Endothelial cell of umbilical vein (primary cell): ENCODE data around the gene KLC4. TPM values are rescaled to one million over a fixed set of nuclear protein-coding genes. Genes with fewer than 3 reads are reported as not detected.

Experiments
- BruUV-seq: library from RNA; stranded (reverse); fragments of 400-500 nt; replicated peaks from 2 replicates; lab custom pipeline; 2021; lab: Mats Ljungman, UMichigan
- CTCF ChIA-PET: fragments of 300-600, 350-600 bp; sonication (Branson Sonifier 250); formaldehyde crosslinking; loops from one replicate; lab custom pipeline; 2021; ENCODE audit warnings: antibody characterized with exemption, inconsistent platforms; lab: Charles Lee
- POLR2A ChIA-PET: fragments of 300-600, 350-600 bp; sonication (Branson Sonifier 250); formaldehyde crosslinking; loops from one replicate; lab custom pipeline; 2021; ENCODE audit warnings: antibody characterized with exemption, inconsistent platforms; lab: Charles Lee
- DNase-seq: peaks from one replicate; pipeline ENCODE4 v3.0.0-alpha.2; 2011; ENCODE audit warnings: low read depth, low spot score
- FAIRE-seq: peaks from 2 replicates; lab custom pipeline; 2011; peaks lifted over from hg19 to GRCh38; lab: Jason Lieb, UNC
- H2AFZ ChIP-seq: 2 replicates; pipeline ENCODE4 v1.6.0; 2012; ENCODE audit warnings: low read depth, low read length, control low read depth, inconsistent platforms
- H3K27ac ChIP-seq: 2 replicates; pipeline ENCODE4 v1.5.1; 2011; ENCODE audit warnings: low read depth, mild to moderate bottlenecking, control low read depth, low read length, moderate library complexity; ENCODE audit not compliant: insufficient read depth
- H3K27me3 ChIP-seq, 2 experiments: 2 replicates each; pipeline versions ENCODE4 v1.6.0 to v1.6.1; 2011; ENCODE audit warnings: low read length in 2 of 2, mixed read lengths in 1 of 2; ENCODE audit not compliant: control insufficient read depth in 2 of 2, insufficient read depth in 2 of 2
- H3K36me3 ChIP-seq, 2 experiments: 2 replicates in 1 of 2; 3 replicates in 1 of 2; pipeline ENCODE4 v1.5.1; 2011; ENCODE audit warnings: low read length in 2 of 2, mild to moderate bottlenecking in 1 of 2, moderate library complexity in 1 of 2; ENCODE audit not compliant: control insufficient read depth in 2 of 2, insufficient read depth in 2 of 2; ENCODE audit errors: extremely low read depth in 1 of 2
- H3K4me1 ChIP-seq: 3 replicates; pipeline ENCODE4 v1.5.1; 2011; ENCODE audit warnings: mild to moderate bottlenecking, low read length; ENCODE audit not compliant: control insufficient read depth, insufficient read depth; ENCODE audit errors: extremely low read depth
- H3K4me2 ChIP-seq: 2 replicates; pipeline ENCODE4 v1.6.1; 2011; ENCODE audit warnings: low read length, control low read depth, mixed read lengths; ENCODE audit not compliant: insufficient read depth
- H3K4me3 ChIP-seq, 3 experiments: fragments of 200-600 bp in 1 of 3; sonication (generic), shearing (Covaris generic) in 1 of 3; replicated peaks in 1 of 3; 2 replicates each; pipeline ENCODE4 v1.5.1; 2011 to 2016; ENCODE audit warnings: control low read depth in 3 of 3, low read length in 3 of 3, mild to moderate bottlenecking in 2 of 3, inconsistent platforms in 1 of 3, low read depth in 1 of 3, moderate library complexity in 1 of 3; ENCODE audit not compliant: insufficient read depth in 1 of 3
- H3K79me2 ChIP-seq: 2 replicates; pipeline ENCODE4 v1.6.0; 2012; ENCODE audit warnings: low read length, inconsistent platforms; ENCODE audit not compliant: control insufficient read depth, insufficient read depth
- H3K9ac ChIP-seq: replicated peaks from 2 replicates; pipeline ENCODE3; 2011; ENCODE audit warnings: low read length, control low read depth; ENCODE audit not compliant: insufficient read depth; ENCODE audit errors: extremely low read depth
- H3K9me1 ChIP-seq: replicated peaks from 3 replicates; pipeline ENCODE4 v1.6.0; 2011; ENCODE audit warnings: mild to moderate bottlenecking, low read length; ENCODE audit not compliant: control insufficient read depth, insufficient read depth; ENCODE audit errors: extremely low read depth
- H3K9me3 ChIP-seq: replicated peaks from 2 replicates; pipeline ENCODE4 v1.5.1; 2012; ENCODE audit warnings: low read length, inconsistent platforms; ENCODE audit not compliant: control insufficient read depth, insufficient read depth
- H4K20me1 ChIP-seq: replicated peaks from 2 replicates; pipeline ENCODE3; 2011; ENCODE audit warnings: mild to moderate bottlenecking, low read length; ENCODE audit not compliant: control insufficient read depth, insufficient read depth; ENCODE audit errors: extremely low read depth
- CTCF ChIP-seq, 2 donors: IDR thresholded peaks; 1 replicate in 1 of 2; 2 replicates in 1 of 2; pipeline ENCODE4 v1.5.1; 2011; ENCODE audit warnings: low read length in 2 of 2, mild to moderate bottlenecking in 2 of 2, moderate library complexity in 2 of 2, control low read depth in 1 of 2, inconsistent platforms in 1 of 2, low read depth in 1 of 2; ENCODE audit not compliant: insufficient read depth in 1 of 2; ENCODE audit errors: extremely low read depth in 1 of 2
- EZH2 ChIP-seq: IDR thresholded peaks from 2 replicates; pipeline ENCODE4 v1.6.1; 2012; ENCODE audit warnings: borderline replicate concordance, low read depth, mild to moderate bottlenecking, moderate library complexity, low read length, inconsistent platforms; ENCODE audit not compliant: severe bottlenecking
- FOS ChIP-seq: IDR thresholded peaks from 2 replicates; pipeline ENCODE4 v1.6.1; 2011; ENCODE audit warnings: mild to moderate bottlenecking, low read length, moderate library complexity, borderline replicate concordance; ENCODE audit not compliant: insufficient read depth
- GATA2 ChIP-seq: IDR thresholded peaks from 2 replicates; pipeline ENCODE4 v1.7.0; 2011; ENCODE audit warnings: low read depth, mild to moderate bottlenecking, moderate library complexity, mixed read lengths, low read length; ENCODE audit not compliant: insufficient read length, insufficient read depth
- JUN ChIP-seq: IDR thresholded peaks from 2 replicates; pipeline ENCODE4 v1.6.1; 2011; ENCODE audit warnings: borderline replicate concordance, low read depth; ENCODE audit not compliant: insufficient read length, insufficient read depth
- MAX ChIP-seq: IDR thresholded peaks from 2 replicates; pipeline ENCODE4 v1.6.1; 2011; ENCODE audit not compliant: insufficient read depth, insufficient read length
- MYC ChIP-seq: IDR thresholded peaks from one replicate; pipeline ENCODE4 v1.6.1; 2011; ENCODE audit warnings: mild to moderate bottlenecking, low read depth, low read length
- POLR2A ChIP-seq: IDR thresholded peaks from 2 replicates; pipeline ENCODE4 v1.6.1; 2012; ENCODE audit warnings: low read depth, mild to moderate bottlenecking, control low read depth, low read length
- POLR2AphosphoS5 ChIP-seq: IDR thresholded peaks from 2 replicates; pipeline ENCODE4 v1.6.1; 2012; ENCODE audit warnings: low read depth, mild to moderate bottlenecking, control low read depth, low read length, moderate library complexity; ENCODE audit not compliant: insufficient read depth
- dilution Hi-C: fragments of 300-500 bp; cut with MboI; formaldehyde crosslinking; loops from one replicate; pipeline ENCODE4 v1.15.0; 2019; ENCODE audit warnings: low sequenced_read_pairs; ENCODE audit not compliant: extremely low pct_ligation_motif_present
- intact Hi-C: fragments of 100-400 bp; cut with micrococcal nuclease; formaldehyde crosslinking; loops from one replicate; pipeline ENCODE4 v1.10.0; 2022
- polyA plus RNA-seq, 4 experiments: library from polyadenylated mRNA; depleted of rRNA in 3 of 4; stranded (reverse) in 3 of 4; unstranded in 1 of 4; fragments of >200 nt; gene quantifications; 2 replicates each; pipeline versions ENCODE4 v1.2.1 to v1.2.3, GENCODE V29; 2011 to 2012; ENCODE audit warnings: missing spikeins in 1 of 4
- total RNA-seq: library from RNA; stranded (reverse); gene quantifications from 2 replicates; pipeline ENCODE4 v1.2.3, GENCODE V29; 2021

The KLC4 gene
- total and polyA plus RNA-seq, 2 donors (not counting 3 experiments of a cell fraction or from before 2014, with no cell fraction given): 17.7 to 26.8 TPM

GRCh38 chr6:43035495-43036194 is 23.8 kb upstream of the KLC4 start:
- dilution Hi-C loops: no loop called here
- no peak for FAIRE-seq
- BruUV-seq: no TSS peak
- POLR2A ChIA-PET: no interaction called here
- TF ChIP-seq MYC (no peak), GATA2 (no peak), FOS (no peak), POLR2AphosphoS5 (no peak), JUN (no peak), MAX (no peak), CTCF (IDR thresholded peaks at IDR 0.05; ENCODE audit: extremely low read depth in 1 of 2, insufficient read depth in 1 of 2, low read depth in 1 of 2, low read length in 2 of 2) (no peak), EZH2 (no peak), POLR2A (no peak)
- no peaks in the 10 kb centered on the region for H3K27me3 ChIP-seq
- H3K9ac ChIP-seq: no peak overlapping the region
- H3K9me1 ChIP-seq: no peaks in the 10 kb centered on the region
- no peaks in the 10 kb centered on the region for H4K20me1 ChIP-seq
- no peak overlapping the region for H3K27ac ChIP-seq
- intact Hi-C loops: no loop called here
- no peaks in the 10 kb centered on the region for H3K9me3 ChIP-seq
- H3K4me1 ChIP-seq: no peaks in the 10 kb centered on the region
- no peak overlapping the region for H3K4me3 ChIP-seq
- DNase-seq: no peak
- CTCF ChIA-PET: interaction anchor here (1.1 to 2.9 kb wide), 2 partner anchors 16 to 108 kb away, joined by 3 to 8 read pairs; no protein-coding TSS in a partner anchor
- no peak overlapping the region for H2AFZ ChIP-seq
- no peaks in the 10 kb centered on the region for H3K79me2 ChIP-seq
- H3K36me3 ChIP-seq: peaks cover 5 to 40% of the 10 kb centered on the region in 2 experiments
- H3K4me2 ChIP-seq: no peak overlapping the region
